GM12872 (cell line): ENCODE results near the gene ADAP1.

Source experiments
- CTCF ChIP-seq: IDR thresholded peaks from 3 replicates; pipeline ENCODE4 v1.5.1; 2011; ENCODE audit warnings: low read depth, mild to moderate bottlenecking, low read length, moderate library complexity; ENCODE audit not compliant: insufficient read depth

ADAP1 gene

GRCh38 chr7:863106-863505 lies 91.4 kb downstream of the ADAP1 start:
- no peak for TF ChIP-seq CTCF

- no peak for TF ChIP-seq CTCF
Observed at GRCh38 chr7:862157-862556, 92.3 kb downstream of the ADAP1 start.

- no peak for TF ChIP-seq CTCF
Observed at GRCh38 chr7:861222-861621, 93.3 kb downstream of the ADAP1 start.

DNA sequence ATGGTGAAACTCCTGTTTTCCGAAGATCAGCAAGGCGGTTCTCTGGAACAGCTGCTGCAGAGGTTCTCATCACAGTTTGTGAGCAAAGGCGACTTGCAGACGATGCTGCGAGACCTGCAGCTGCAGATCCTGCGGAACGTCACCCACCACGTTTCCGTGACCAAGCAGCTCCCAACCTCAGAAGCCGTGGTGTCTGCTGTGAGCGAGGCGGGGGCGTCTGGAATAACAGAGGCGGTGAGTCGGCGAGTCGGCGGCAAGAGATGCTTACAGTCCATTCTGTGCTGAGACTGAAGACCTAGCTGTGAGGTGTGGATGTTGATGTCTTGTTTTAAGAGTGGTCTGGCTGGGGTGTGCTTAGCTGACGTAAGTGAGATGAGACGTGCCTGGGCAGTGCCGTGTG lies 94.3 kb downstream of the ADAP1 start:
- no peak for TF ChIP-seq CTCF

GRCh38 chr7:859359-860030 lies 95.0 kb downstream of the ADAP1 start:
- TF ChIP-seq CTCF: no peak

GRCh38 chr7:857661-858060 lies 96.8 kb downstream of the ADAP1 start:
- TF ChIP-seq CTCF: no peak

DNA sequence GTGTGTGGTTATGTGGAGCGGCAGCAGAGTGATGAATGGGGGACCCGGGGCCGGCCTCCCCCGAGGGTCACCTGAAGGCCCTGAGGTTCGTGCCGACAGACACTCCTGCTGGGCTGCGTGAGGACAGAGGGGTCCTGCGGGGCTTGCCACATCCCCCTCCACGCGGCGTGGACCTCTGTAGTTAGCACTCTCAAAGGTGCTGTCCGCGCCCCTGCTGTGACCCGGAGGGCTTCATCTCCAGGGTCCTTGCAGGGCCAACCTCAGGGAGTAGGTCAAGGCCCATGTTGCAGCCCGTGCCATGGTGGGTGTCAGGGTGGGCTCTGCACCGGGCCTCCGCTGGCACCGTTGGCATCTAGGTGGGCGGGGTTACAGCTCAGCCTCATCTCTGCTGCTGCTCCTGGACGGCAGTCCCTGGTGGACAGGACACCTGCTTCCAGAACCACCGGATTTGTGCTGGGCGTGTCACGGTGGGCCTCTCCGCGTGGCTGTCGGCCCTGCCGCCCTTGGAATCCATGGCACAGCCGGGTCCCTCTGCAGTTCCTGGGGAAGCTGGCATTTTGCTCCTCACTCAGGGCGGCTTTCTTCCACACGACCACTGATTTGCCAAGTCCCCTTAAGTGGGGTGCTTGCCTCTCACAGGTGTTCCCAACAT lies 97.9 kb downstream of the ADAP1 start:
- no peak for TF ChIP-seq CTCF
